Thyroid gland (tissue), 4 donors: ENCODE measurements around the gene SLC23A2.
"Not testable (repeated sequence)": the region's sequence is repeated elsewhere in the genome, so short reads cannot be mapped to it uniquely, and the experiment has no call there.

Experiments used
- POLR2A ChIP-seq, 2 donors: fragments of 450-650 bp; IDR thresholded peaks; one replicate each; pipeline ENCODE4 v1.6.1; 2017; ENCODE audit warnings: antibody characterized with exemption in 2 of 2, mild to moderate bottlenecking in 2 of 2, moderate library complexity in 1 of 2
- TF ChIP-seq, protein P1 (sequence below), 6 experiments: fragments of 200-600 bp in 3 of 6; fragments of 450-650 bp in 3 of 6; sonication (generic) in 3 of 6; IDR thresholded peaks; one replicate each; pipeline ENCODE4 v1.5.1; 2016 to 2019; ENCODE audit warnings: antibody characterized with exemption in 6 of 6, mild to moderate bottlenecking in 2 of 6, inconsistent platforms in 1 of 6, moderate library complexity in 1 of 6

DNA sequence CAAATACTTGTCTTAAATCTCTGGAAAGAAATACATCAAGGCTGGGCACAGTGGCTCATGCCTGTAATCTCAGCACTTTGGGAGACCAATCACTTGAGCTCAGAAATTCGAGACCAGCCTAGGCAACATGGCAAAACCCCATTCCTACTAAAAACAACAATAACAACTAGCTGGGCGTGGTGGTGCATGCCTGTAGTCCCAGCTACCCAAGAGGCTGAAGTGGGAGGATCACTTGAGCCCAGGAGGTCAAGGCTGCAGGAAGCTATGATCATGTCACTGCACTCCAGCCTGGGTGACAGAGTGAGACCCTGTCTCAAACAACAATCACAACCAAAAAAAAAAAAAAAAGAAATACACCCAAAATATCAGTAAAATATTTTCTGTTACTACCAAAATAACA is 80.0 kb downstream of the SLC23A2 start:
- TF ChIP-seq POLR2A (IDR thresholded peaks at IDR 0.05), result not testable (repeated sequence)
- TF ChIP-seq, protein P1, sequence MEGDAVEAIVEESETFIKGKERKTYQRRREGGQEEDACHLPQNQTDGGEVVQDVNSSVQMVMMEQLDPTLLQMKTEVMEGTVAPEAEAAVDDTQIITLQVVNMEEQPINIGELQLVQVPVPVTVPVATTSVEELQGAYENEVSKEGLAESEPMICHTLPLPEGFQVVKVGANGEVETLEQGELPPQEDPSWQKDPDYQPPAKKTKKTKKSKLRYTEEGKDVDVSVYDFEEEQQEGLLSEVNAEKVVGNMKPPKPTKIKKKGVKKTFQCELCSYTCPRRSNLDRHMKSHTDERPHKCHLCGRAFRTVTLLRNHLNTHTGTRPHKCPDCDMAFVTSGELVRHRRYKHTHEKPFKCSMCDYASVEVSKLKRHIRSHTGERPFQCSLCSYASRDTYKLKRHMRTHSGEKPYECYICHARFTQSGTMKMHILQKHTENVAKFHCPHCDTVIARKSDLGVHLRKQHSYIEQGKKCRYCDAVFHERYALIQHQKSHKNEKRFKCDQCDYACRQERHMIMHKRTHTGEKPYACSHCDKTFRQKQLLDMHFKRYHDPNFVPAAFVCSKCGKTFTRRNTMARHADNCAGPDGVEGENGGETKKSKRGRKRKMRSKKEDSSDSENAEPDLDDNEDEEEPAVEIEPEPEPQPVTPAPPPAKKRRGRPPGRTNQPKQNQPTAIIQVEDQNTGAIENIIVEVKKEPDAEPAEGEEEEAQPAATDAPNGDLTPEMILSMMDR (IDR thresholded peaks at IDR 0.05), result not testable (repeated sequence)
